ENCODE data around the gene FANCC.

FANCC gene

GRCh38 chr9:95112436-95113280, 204.9 kb downstream of the FANCC start:
- DNase-seq (ENCODE audit: low spot score): no peak
- in situ Hi-C loops (cut with MboI; ENCODE audit: low sequenced_read_pairs, unreplicated experiment): no loop called here
- TF ChIP-seq CTCF (IDR thresholded peaks at IDR 0.05; ENCODE audit: borderline replicate concordance, control extremely low read depth, extremely low read depth, insufficient read depth, missing control alignments): no peak

- no peak for DNase-seq (ENCODE audit: low spot score)
- TF ChIP-seq CTCF (IDR thresholded peaks at IDR 0.05; ENCODE audit: borderline replicate concordance, control extremely low read depth, extremely low read depth, insufficient read depth, missing control alignments): no peak
- in situ Hi-C loops (cut with MboI; ENCODE audit: low sequenced_read_pairs, unreplicated experiment): no loop called here
Measured at GRCh38 chr9:95111716-95112115, 205.8 kb downstream of the FANCC start.

GRCh38 chr9:95110921-95111525, 206.5 kb downstream of the FANCC start:
- no peak for DNase-seq (ENCODE audit: low spot score)
- in situ Hi-C loops (cut with MboI; ENCODE audit: low sequenced_read_pairs, unreplicated experiment): no loop called here
- TF ChIP-seq CTCF (IDR thresholded peaks at IDR 0.05; ENCODE audit: borderline replicate concordance, control extremely low read depth, extremely low read depth, insufficient read depth, missing control alignments): no peak

GRCh38 chr9:95109456-95109855, 208.1 kb downstream of the FANCC start:
- in situ Hi-C loops (cut with MboI; ENCODE audit: low sequenced_read_pairs, unreplicated experiment): no loop called here
- DNase-seq (ENCODE audit: low spot score): no peak
- TF ChIP-seq CTCF (IDR thresholded peaks at IDR 0.05; ENCODE audit: borderline replicate concordance, control extremely low read depth, extremely low read depth, insufficient read depth, missing control alignments): no peak

- no peak for TF ChIP-seq CTCF (IDR thresholded peaks at IDR 0.05; ENCODE audit: borderline replicate concordance, control extremely low read depth, extremely low read depth, insufficient read depth, missing control alignments)
- in situ Hi-C loops (cut with MboI; ENCODE audit: low sequenced_read_pairs, unreplicated experiment): no loop called here
- DNase-seq (ENCODE audit: low spot score): no peak
Measured at GRCh38 chr9:95108777-95109176, 208.7 kb downstream of the FANCC start.

- DNase-seq (ENCODE audit: low spot score): no peak
- in situ Hi-C loops (cut with MboI; ENCODE audit: low sequenced_read_pairs, unreplicated experiment): no loop called here
- TF ChIP-seq CTCF (IDR thresholded peaks at IDR 0.05; ENCODE audit: borderline replicate concordance, control extremely low read depth, extremely low read depth, insufficient read depth, missing control alignments): no peak
Measured at GRCh38 chr9:95107976-95108375, 209.5 kb downstream of the FANCC start.
